Stimulated activated CD8-positive, alpha-beta memory T cell treated with anti-CD3 and anti-CD28 coated beads, Interleukin-15, amount 100 ng/mL, for 4 hours (primary cell): ENCODE data around the gene CLIC6.

ENCODE experiments used
- DNase-seq, 2 donors: peaks; one replicate each; pipeline ENCODE4 v3.0.0-alpha.2; 2020; ENCODE audit warnings: low read depth in 2 of 2

The CLIC6 gene

GRCh38 chr21:34766862-34767261 lies 98.1 kb downstream of the CLIC6 start:
- no peak for DNase-seq
